OCI-LY7 (cell line): ENCODE data around the gene FYN. TPM values are rescaled to one million over a fixed set of nuclear protein-coding genes. Genes with fewer than 3 reads are reported as not detected.
A peak's percentile ranks its signal among the peaks of the same experiment; 100 is the strongest.

ENCODE experiments used
- BruUV-seq: library from RNA; stranded (reverse); fragments of 400-500 nt; replicated peaks from 2 replicates; lab custom pipeline; 2021; lab: Mats Ljungman, UMichigan
- CTCF ChIA-PET: fragments of 300-600 bp; sonication (Branson Sonifier 250); formaldehyde crosslinking; loops from one replicate; lab custom pipeline; 2022; ENCODE audit warnings: antibody characterized with exemption; ENCODE audit not compliant: unreplicated experiment; lab: Charles Lee
- POLR2A ChIA-PET: fragments of 300-600 bp; sonication (Branson Sonifier 250); formaldehyde crosslinking; loops from one replicate; lab custom pipeline; 2022; ENCODE audit warnings: antibody characterized with exemption; lab: Charles Lee
- DNase-seq: peaks from one replicate; pipeline ENCODE4 v3.0.0-alpha.2; 2015; ENCODE audit warnings: low spot score
- H2AFZ ChIP-seq: fragments of 200-600 bp; sonication (generic), shearing (Covaris generic); 2 replicates; pipeline ENCODE4 v1.6.1; 2014; ENCODE audit warnings: mild to moderate bottlenecking, antibody characterized with exemption, low read length, moderate library complexity
- H3K27ac ChIP-seq: fragments of 200-600 bp; sonication (generic); 2 replicates; pipeline ENCODE4 v1.5.1; 2014; ENCODE audit warnings: mixed run types, low read depth, mild to moderate bottlenecking, moderate library complexity, low read length, inconsistent platforms; ENCODE audit not compliant: poor library complexity, severe bottlenecking
- H3K36me3 ChIP-seq: fragments of 200-600 bp; sonication (generic); 2 replicates; pipeline ENCODE4 v1.6.1; 2014; ENCODE audit warnings: mild to moderate bottlenecking, antibody characterized with exemption, low read length, moderate library complexity, mixed read lengths; ENCODE audit not compliant: insufficient read depth
- H3K4me1 ChIP-seq: fragments of 200-600 bp; sonication (generic); 2 replicates; pipeline ENCODE4 v1.5.1; 2014; ENCODE audit warnings: mild to moderate bottlenecking, low read length; ENCODE audit not compliant: insufficient read depth, poor library complexity, severe bottlenecking
- H3K4me2 ChIP-seq: fragments of 200-600 bp; sonication (generic); 2 replicates; pipeline ENCODE4 v1.6.1; 2014; ENCODE audit warnings: mild to moderate bottlenecking, low read length
- H3K4me3 ChIP-seq: fragments of 200-600 bp; sonication (generic); 2 replicates; pipeline ENCODE4 v1.5.1; 2014; ENCODE audit warnings: mild to moderate bottlenecking, low read depth, low read length; ENCODE audit not compliant: poor library complexity, severe bottlenecking
- H3K79me2 ChIP-seq: fragments of 200-600 bp; sonication (generic); 2 replicates; pipeline ENCODE4 v1.6.1; 2016; ENCODE audit warnings: low read depth, mild to moderate bottlenecking, low read length, moderate library complexity, mixed read lengths; ENCODE audit not compliant: insufficient read depth
- H3K9me2 ChIP-seq: fragments of 200-600 bp; sonication (generic); 2 replicates; pipeline ENCODE4 v1.6.1; 2016; ENCODE audit warnings: mild to moderate bottlenecking, low read length, mixed read lengths; ENCODE audit not compliant: insufficient read depth
- H3K9me3 ChIP-seq: fragments of 200-600 bp; sonication (generic); 2 replicates; pipeline ENCODE4 v1.6.1; 2014; ENCODE audit warnings: mild to moderate bottlenecking, mixed run types, low read length, mixed read lengths
- H4K20me1 ChIP-seq: fragments of 200-600 bp; sonication (generic); 2 replicates; pipeline ENCODE4 v1.6.1; 2014; ENCODE audit warnings: mild to moderate bottlenecking, antibody characterized with exemption, low read length, moderate library complexity, mixed read lengths; ENCODE audit not compliant: insufficient read depth
- EZH2phosphoT487 ChIP-seq: fragments of 200-600 bp; sonication (generic); IDR thresholded peaks from 2 replicates; pipeline ENCODE4 v1.6.1; 2018; ENCODE audit warnings: low read depth, borderline replicate concordance, mild to moderate bottlenecking, mixed run types, antibody characterized with exemption, low read length, moderate library complexity, mixed read lengths
- intact Hi-C: fragments of 100-400 bp; cut with micrococcal nuclease; formaldehyde crosslinking; loops from one replicate; pipeline ENCODE4 v1.10.0; 2022; ENCODE audit not compliant: unreplicated experiment
- total RNA-seq, 2 experiments: library from RNA; depleted of rRNA in 1 of 2; stranded (reverse); fragments of >200 nt in 1 of 2; shearing (Covaris generic) in 1 of 2; gene quantifications; 2 replicates each; pipeline ENCODE4 v1.2.3, GENCODE V29; 2014 to 2022
- TF ChIP-seq, protein P1 (sequence below): fragments of 200-600 bp; sonication (generic); conservative IDR thresholded peaks from 2 replicates; pipeline ENCODE4 v1.5.1; 2014; ENCODE audit warnings: mild to moderate bottlenecking, antibody characterized with exemption, low read length, moderate library complexity, mixed read lengths

Gene FYN
- total RNA-seq, 2 experiments from 2014 or later: 57.3 to 92.9 TPM

DNA sequence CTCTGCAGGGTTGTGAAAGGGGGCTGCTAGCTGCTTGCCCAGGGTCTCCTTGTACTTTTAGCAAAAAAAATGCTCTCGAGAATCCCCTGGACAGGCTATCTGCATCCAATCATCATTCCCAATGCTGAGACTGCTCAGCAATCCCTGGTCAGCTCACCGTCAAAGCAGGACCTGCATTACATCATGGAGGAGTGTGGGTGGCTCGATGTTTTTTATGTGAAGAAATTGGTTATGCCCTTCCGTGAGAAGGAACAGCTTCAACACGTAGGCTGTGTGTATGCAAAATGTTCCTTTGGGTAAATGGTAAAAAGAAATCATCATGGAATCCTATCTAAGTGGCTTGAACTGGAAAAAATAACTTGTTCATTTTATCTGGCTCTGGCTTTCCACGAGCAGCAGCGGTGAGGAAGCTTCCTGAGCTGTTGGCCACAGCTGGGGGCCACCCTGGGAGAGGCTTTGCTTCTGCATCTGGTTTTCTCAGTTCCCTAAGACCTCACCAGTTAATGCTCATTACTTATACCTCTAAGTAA is 111.4 kb downstream of the FYN start:
- H3K27ac ChIP-seq: peak overlapping the region; percentile 96
- H3K4me2 ChIP-seq: peak overlapping the region; percentile 73
- peak overlapping the region; percentile 51 for H3K4me3 ChIP-seq
- H4K20me1 ChIP-seq: no peaks in the 10 kb centered on the region
- TF ChIP-seq, protein P1, sequence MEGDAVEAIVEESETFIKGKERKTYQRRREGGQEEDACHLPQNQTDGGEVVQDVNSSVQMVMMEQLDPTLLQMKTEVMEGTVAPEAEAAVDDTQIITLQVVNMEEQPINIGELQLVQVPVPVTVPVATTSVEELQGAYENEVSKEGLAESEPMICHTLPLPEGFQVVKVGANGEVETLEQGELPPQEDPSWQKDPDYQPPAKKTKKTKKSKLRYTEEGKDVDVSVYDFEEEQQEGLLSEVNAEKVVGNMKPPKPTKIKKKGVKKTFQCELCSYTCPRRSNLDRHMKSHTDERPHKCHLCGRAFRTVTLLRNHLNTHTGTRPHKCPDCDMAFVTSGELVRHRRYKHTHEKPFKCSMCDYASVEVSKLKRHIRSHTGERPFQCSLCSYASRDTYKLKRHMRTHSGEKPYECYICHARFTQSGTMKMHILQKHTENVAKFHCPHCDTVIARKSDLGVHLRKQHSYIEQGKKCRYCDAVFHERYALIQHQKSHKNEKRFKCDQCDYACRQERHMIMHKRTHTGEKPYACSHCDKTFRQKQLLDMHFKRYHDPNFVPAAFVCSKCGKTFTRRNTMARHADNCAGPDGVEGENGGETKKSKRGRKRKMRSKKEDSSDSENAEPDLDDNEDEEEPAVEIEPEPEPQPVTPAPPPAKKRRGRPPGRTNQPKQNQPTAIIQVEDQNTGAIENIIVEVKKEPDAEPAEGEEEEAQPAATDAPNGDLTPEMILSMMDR: no peak
- no peak for TF ChIP-seq EZH2phosphoT487
- H3K9me2 ChIP-seq: no peaks in the 10 kb centered on the region
- peaks cover 98% of the 10 kb centered on the region for H3K4me1 ChIP-seq
- H3K79me2 ChIP-seq: 0 out of 2 replicates have a peak, but pooled peaks cover 7% of the 10 kb centered on the region
- peak; percentile 86 for DNase-seq
- peaks cover 10% of the 10 kb centered on the region; the same call in 1 of the 2 replicates for H3K36me3 ChIP-seq
- H3K9me3 ChIP-seq: no peaks in the 10 kb centered on the region
- BruUV-seq: no TSS peak
- intact Hi-C loops: loop anchor here (1.0 to 5.0 kb wide), 3 partner anchors 14 to 110 kb away; no protein-coding TSS in a partner anchor
- peak overlapping the region; percentile 60; the same call in 1 of the 2 replicates for H2AFZ ChIP-seq
- ChIA-PET CTCF (interaction anchor here (1.0 to 1.2 kb wide), 2 partner anchors 8 to 9 kb away, joined by 3 read pairs; no protein-coding TSS in a partner anchor), POLR2A (interaction anchor here (0.6 to 4.5 kb wide), 11 partner anchors 8 to 683 kb away, joined by 3 to 42 read pairs (median 3); no protein-coding TSS in a partner anchor)

DNA sequence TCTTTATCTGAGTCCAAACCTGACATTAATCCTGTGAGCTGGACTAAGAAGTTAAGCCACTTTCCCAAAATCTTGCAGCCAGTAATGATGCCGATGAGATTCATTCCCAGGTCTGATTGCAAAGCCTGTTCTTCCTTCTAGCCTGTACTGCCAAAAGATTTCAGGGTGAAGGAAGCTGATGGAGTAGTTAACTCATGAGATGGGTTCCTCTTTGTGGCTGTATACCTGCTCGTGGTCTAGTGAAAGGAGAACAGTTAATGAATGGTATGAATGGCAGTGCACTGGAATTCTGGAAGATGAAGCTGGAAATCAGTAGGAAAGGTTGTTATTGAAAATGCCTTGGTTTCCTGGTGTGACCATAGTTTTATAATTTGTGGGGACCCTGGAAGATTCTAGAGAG is 112.0 kb downstream of the FYN start:
- H3K79me2 ChIP-seq: 0 out of 2 replicates have a peak, but pooled peaks cover 7% of the 10 kb centered on the region
- H3K4me3 ChIP-seq: peak overlapping the region; percentile 51
- BruUV-seq: no TSS peak

More for the DNA sequence above, 112.0 kb downstream of the FYN start:
- Histone ChIP-seq H3K4me1 (peaks cover 92% of the 10 kb centered on the region), H4K20me1 (no peaks in the 10 kb centered on the region), H3K9me2 (no peaks in the 10 kb centered on the region), H3K36me3 (peaks cover 10% of the 10 kb centered on the region; the same call in 1 of the 2 replicates), H2AFZ (peak overlapping the region; percentile 58; the same call in 1 of the 2 replicates), H3K27ac (peak overlapping the region; percentile 96), H3K9me3 (no peaks in the 10 kb centered on the region), H3K4me2 (peak overlapping the region; percentile 73)
- POLR2A ChIA-PET: interaction anchor here (0.7 to 4.5 kb wide), 6 partner anchors 9 to 116 kb away, joined by 3 to 42 read pairs (median 4); no protein-coding TSS in a partner anchor
- CTCF ChIA-PET: interaction anchor here (1.0 to 1.2 kb wide), 2 partner anchors 9 kb away, joined by 3 read pairs; no protein-coding TSS in a partner anchor
- peak; percentile 33 for DNase-seq
- TF ChIP-seq, protein P1: no peak
- TF ChIP-seq EZH2phosphoT487: no peak
- intact Hi-C loops: loop anchor here (5.0 kb wide), 1 partner anchor 39 kb away; no protein-coding TSS in a partner anchor
